H9 (cell line): Measurements from ENCODE around the gene HYDIN. TPM values are rescaled to one million over a fixed set of nuclear protein-coding genes. Genes with fewer than 3 reads are reported as not detected.
"Not testable (repeated sequence)": the region's sequence is repeated elsewhere in the genome, so short reads cannot be mapped to it uniquely, and the experiment has no call there.

Experiments used
- DNase-seq: peaks from one replicate; pipeline ENCODE4 v3.0.0-alpha.2; 2017
- H2AFZ ChIP-seq: one replicate; pipeline ENCODE4 v1.6.1; 2013; ENCODE audit warnings: mild to moderate bottlenecking, low read length, control low read depth, moderate library complexity
- H2AK5ac ChIP-seq: 2 replicates; pipeline ENCODE4 v1.6.1; 2013; ENCODE audit warnings: low read length, control low read depth, mixed read lengths; ENCODE audit not compliant: insufficient read length
- H2BK120ac ChIP-seq: one replicate; pipeline ENCODE4 v1.6.1; 2013; ENCODE audit warnings: low read depth, mild to moderate bottlenecking, low read length, control low read depth, inconsistent platforms; ENCODE audit not compliant: poor library complexity, severe bottlenecking
- H2BK12ac ChIP-seq: 2 replicates; pipeline ENCODE4 v1.6.1; 2013; ENCODE audit warnings: low read length, control low read depth, mixed read lengths, low read depth; ENCODE audit not compliant: insufficient read length
- H2BK15ac ChIP-seq: 2 replicates; pipeline ENCODE4 v1.6.1; 2013; ENCODE audit warnings: low read depth, low read length, control low read depth
- H2BK20ac ChIP-seq: one replicate; pipeline ENCODE4 v1.6.1; 2013; ENCODE audit warnings: low read depth, mild to moderate bottlenecking, low read length, control low read depth, inconsistent platforms; ENCODE audit not compliant: poor library complexity, severe bottlenecking
- H2BK5ac ChIP-seq: 2 replicates; pipeline ENCODE4 v1.6.1; 2013; ENCODE audit warnings: low read length, control low read depth, mixed read lengths; ENCODE audit not compliant: insufficient read length
- H3K14ac ChIP-seq: 2 replicates; pipeline ENCODE4 v1.6.1; 2013; ENCODE audit warnings: low read length, control low read depth; ENCODE audit not compliant: insufficient read depth
- H3K18ac ChIP-seq: 2 replicates; pipeline ENCODE4 v1.6.1; 2013; ENCODE audit warnings: low read depth, mild to moderate bottlenecking, mixed read lengths, low read length, control low read depth; ENCODE audit not compliant: insufficient read length
- H3K23ac ChIP-seq: 2 replicates; pipeline ENCODE4 v1.6.1; 2013; ENCODE audit warnings: low read length, control low read depth, mixed read lengths, low read depth; ENCODE audit not compliant: insufficient read length
- H3K23me2 ChIP-seq: 2 replicates; pipeline ENCODE4 v1.6.1; 2013; ENCODE audit warnings: low read depth, mild to moderate bottlenecking, mixed read lengths, low read length, control low read depth; ENCODE audit not compliant: insufficient read length, poor library complexity, severe bottlenecking
- H3K27ac ChIP-seq: 2 replicates; pipeline ENCODE4 v1.5.1; 2013; ENCODE audit warnings: low read length, control low read depth, mixed read lengths, low read depth; ENCODE audit not compliant: insufficient read length
- H3K27me3 ChIP-seq: 2 replicates; pipeline ENCODE4 v1.6.1; 2013; ENCODE audit warnings: low read length, control low read depth, inconsistent platforms; ENCODE audit not compliant: insufficient read depth
- H3K4ac ChIP-seq: 2 replicates; pipeline ENCODE4 v1.6.1; 2013; ENCODE audit warnings: low read depth, mild to moderate bottlenecking, control low read depth, inconsistent platforms, low read length, moderate library complexity
- H3K4me1 ChIP-seq: 2 replicates; pipeline ENCODE4 v1.6.1; 2013; ENCODE audit warnings: low read length, control low read depth, inconsistent platforms; ENCODE audit not compliant: insufficient read depth
- H3K4me2 ChIP-seq: 2 replicates; pipeline ENCODE4 v1.6.1; 2013; ENCODE audit warnings: low read length, control low read depth, mixed read lengths; ENCODE audit not compliant: insufficient read length, insufficient read depth
- H3K56ac ChIP-seq: 2 replicates; pipeline ENCODE4 v1.6.1; 2013; ENCODE audit warnings: low read depth, mild to moderate bottlenecking, mixed read lengths, low read length, control low read depth; ENCODE audit not compliant: insufficient read length
- H3K79me1 ChIP-seq: 2 replicates; pipeline ENCODE4 v1.6.1; 2013; ENCODE audit warnings: low read depth, mild to moderate bottlenecking, moderate library complexity, low read length, control low read depth, inconsistent platforms; ENCODE audit not compliant: insufficient read depth, poor library complexity, severe bottlenecking
- H3K79me2 ChIP-seq: 2 replicates; pipeline ENCODE4 v1.6.1; 2013; ENCODE audit warnings: low read length, control low read depth, inconsistent platforms; ENCODE audit not compliant: insufficient read depth
- H3K9ac ChIP-seq: 2 replicates; pipeline ENCODE4 v1.6.1; 2013; ENCODE audit warnings: low read length, control low read depth, mixed read lengths; ENCODE audit not compliant: insufficient read length; ENCODE audit errors: extremely low read depth
- H3K9me3 ChIP-seq: one replicate; pipeline ENCODE4 v1.6.1; 2013; ENCODE audit warnings: low read depth, low read length, inconsistent platforms; ENCODE audit not compliant: control insufficient read depth
- H3T11ph ChIP-seq: one replicate; pipeline ENCODE4 v1.6.1; 2013; ENCODE audit warnings: mild to moderate bottlenecking, low read length, control low read depth, inconsistent platforms
- H4K20me1 ChIP-seq: one replicate; pipeline ENCODE4 v1.6.1; 2013; ENCODE audit not compliant: control insufficient read depth, insufficient read length, insufficient read depth
- H4K5ac ChIP-seq: 2 replicates; pipeline ENCODE4 v1.6.1; 2013; ENCODE audit warnings: low read depth, mild to moderate bottlenecking, mixed read lengths, low read length, control low read depth; ENCODE audit not compliant: insufficient read length
- H4K8ac ChIP-seq: replicated peaks from 2 replicates; pipeline ENCODE4 v1.6.1; 2013; ENCODE audit warnings: low read length, control low read depth, mixed read lengths, low read depth; ENCODE audit not compliant: insufficient read length
- H4K91ac ChIP-seq: 2 replicates; pipeline ENCODE4 v1.6.1; 2013; ENCODE audit warnings: low read depth, mild to moderate bottlenecking, moderate library complexity, mixed read lengths, low read length, control low read depth; ENCODE audit not compliant: insufficient read length
- H3K27ac Mint-ChIP-seq, 3 experiments: 2 replicates in 2 of 3; 3 replicates in 1 of 3; pipeline ENCODE4 v1.8.0; 2020 to 2021; ENCODE audit warnings: mixed read lengths in 3 of 3, mild to moderate bottlenecking in 1 of 3, moderate library complexity in 1 of 3
- H3K27me3 Mint-ChIP-seq: 2 replicates; pipeline ENCODE4 v1.8.0; 2021; ENCODE audit warnings: low read depth, mild to moderate bottlenecking, moderate library complexity, mixed read lengths
- H3K36me3 Mint-ChIP-seq, 3 experiments: 2 replicates in 2 of 3; 3 replicates in 1 of 3; pipeline ENCODE4 v1.8.0; 2020 to 2021; ENCODE audit warnings: low read depth in 3 of 3, mixed read lengths in 3 of 3; ENCODE audit not compliant: insufficient read depth in 1 of 3
- H3K4me1 Mint-ChIP-seq, 2 experiments: 2 replicates each; pipeline ENCODE4 v1.8.0; 2020; ENCODE audit warnings: mixed read lengths in 2 of 2
- H3K4me3 Mint-ChIP-seq, 2 experiments: 2 replicates in 1 of 2; 3 replicates in 1 of 2; pipeline ENCODE4 v1.8.0; 2020 to 2021; ENCODE audit warnings: mild to moderate bottlenecking in 2 of 2, mixed read lengths in 2 of 2, moderate library complexity in 1 of 2
- H3K9me3 Mint-ChIP-seq, 2 experiments: 2 replicates in 1 of 2; 3 replicates in 1 of 2; pipeline ENCODE4 v1.8.0; 2020; ENCODE audit warnings: mild to moderate bottlenecking in 2 of 2, mixed read lengths in 2 of 2, moderate library complexity in 1 of 2
- WGBS: extraction: QIAGEN DNeasy Blood & Tissue Kit; methylation state at CpG from one replicate; pipeline ENCODE4 v1.1.7; 2013; ENCODE audit warnings: missing lambda C conversion rate, low lambda C conversion rate, mixed read lengths; ENCODE audit not compliant: insufficient read length; ENCODE audit errors: extremely low coverage; 5-methylcytosine and 5-hydroxymethylcytosine counted together
- total RNA-seq: library from RNA; stranded (reverse); gene quantifications from 2 replicates; pipeline ENCODE4 v1.2.1, GENCODE V29; 2021

HYDIN gene
- total RNA-seq, 1 experiment from 2014 or later = 1.7 TPM

GRCh38 chr16:71028032-71028727, 202.3 kb downstream of the HYDIN start:
- not testable (repeated sequence) for H3K9ac ChIP-seq, H2BK15ac ChIP-seq, H4K91ac ChIP-seq, H3K23ac ChIP-seq, H3K79me2 ChIP-seq, H2BK12ac ChIP-seq, H3K9me3 ChIP-seq, H2AK5ac ChIP-seq, H3K36me3 Mint-ChIP-seq, H3K4me1 ChIP-seq, H4K5ac ChIP-seq, H3K4me2 ChIP-seq, H3K4ac ChIP-seq, H3K27ac ChIP-seq, H3K9me3 Mint-ChIP-seq, H3K27me3 Mint-ChIP-seq, H3K14ac ChIP-seq, H3K27me3 ChIP-seq, H3K18ac ChIP-seq, H2AFZ ChIP-seq, H2BK5ac ChIP-seq, H4K20me1 ChIP-seq, H4K8ac ChIP-seq, H2BK20ac ChIP-seq, H3K56ac ChIP-seq, H3K23me2 ChIP-seq, H2BK120ac ChIP-seq, H3K79me1 ChIP-seq
- Mint-ChIP-seq H3K4me3 (peak overlapping the region; percentile 21 to 60; a peak in 2 of 5 replicates), H3K27ac (peak overlapping the region; percentile 57 to 96 (median 90)), H3K4me1 (peaks cover 8 to 11% of the 10 kb centered on the region in 2 experiments)
- no CpG with 5 or more reads among the region's 8 CpGs for WGBS
- peak; percentile 32 for DNase-seq
- peak overlapping the region; percentile 67 for H3T11ph ChIP-seq

DNA sequence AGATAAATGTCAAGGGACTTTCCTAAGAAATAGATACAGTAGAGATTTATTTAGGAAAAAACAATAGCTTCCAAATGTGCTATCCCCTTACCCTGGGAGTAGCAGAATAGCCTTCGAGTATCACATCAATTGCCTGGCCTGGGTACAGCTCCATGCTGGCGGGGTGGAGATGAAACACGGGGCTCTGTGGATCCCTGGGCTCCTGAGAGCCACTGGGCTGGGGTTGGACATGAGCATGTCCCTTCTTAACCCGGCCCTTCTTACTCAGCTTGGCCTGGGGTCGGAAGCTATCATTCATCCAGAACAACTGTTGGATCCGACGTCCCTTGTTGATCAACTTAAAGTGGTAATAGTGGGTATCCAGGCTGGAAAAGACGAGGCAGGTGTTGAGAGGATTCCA, 203.0 kb downstream of the HYDIN start:
- not testable (repeated sequence) for H4K5ac ChIP-seq, DNase-seq, H3K79me1 ChIP-seq, H2AFZ ChIP-seq, H3K18ac ChIP-seq, H3K9ac ChIP-seq, H2AK5ac ChIP-seq, H3K9me3 Mint-ChIP-seq, H3K14ac ChIP-seq, H2BK12ac ChIP-seq, H3K4me2 ChIP-seq, H2BK20ac ChIP-seq, H3K4ac ChIP-seq, H2BK15ac ChIP-seq, H3K36me3 Mint-ChIP-seq, H3K9me3 ChIP-seq, H3K27me3 ChIP-seq, H3K23ac ChIP-seq, H3K27me3 Mint-ChIP-seq, H3K27ac ChIP-seq, H2BK120ac ChIP-seq, H2BK5ac ChIP-seq, H3T11ph ChIP-seq, H3K4me3 Mint-ChIP-seq, H4K91ac ChIP-seq, H3K23me2 ChIP-seq, H3K56ac ChIP-seq, H4K20me1 ChIP-seq, H4K8ac ChIP-seq, H3K27ac Mint-ChIP-seq, H3K4me1 ChIP-seq, H3K79me2 ChIP-seq
- peaks cover 8 to 11% of the 10 kb centered on the region in 2 experiments for H3K4me1 Mint-ChIP-seq
- WGBS = no CpG with 5 or more reads among the region's 8 CpGs
